Mesenchymal stem cell (in vitro differentiated cells and primary cell): ENCODE data around the gene ZC3H7B.

Source experiments
- DNase-seq: peaks from one replicate; pipeline ENCODE4 v3.0.0-alpha.2; 2013
- H2AFZ ChIP-seq: one replicate; pipeline ENCODE4 v1.6.1; 2013; ENCODE audit warnings: low read depth, mild to moderate bottlenecking, control low read depth, inconsistent platforms, low read length, moderate library complexity
- H2AK5ac ChIP-seq: 2 replicates; pipeline ENCODE4 v1.6.1; 2013; ENCODE audit warnings: low read length, moderate library complexity, mild to moderate bottlenecking, inconsistent platforms; ENCODE audit not compliant: severe bottlenecking
- H2BK120ac ChIP-seq: one replicate; pipeline ENCODE4 v1.6.1; 2013; ENCODE audit warnings: low read depth, mild to moderate bottlenecking, inconsistent platforms, low read length, moderate library complexity
- H2BK12ac ChIP-seq, 2 experiments: one replicate each; pipeline ENCODE4 v1.6.1; 2013; ENCODE audit warnings: inconsistent platforms in 2 of 2, low read length in 2 of 2, mild to moderate bottlenecking in 2 of 2, moderate library complexity in 2 of 2, control low read depth in 1 of 2
- H2BK15ac ChIP-seq: one replicate; pipeline ENCODE4 v1.6.1; 2013; ENCODE audit warnings: mild to moderate bottlenecking, low read depth, inconsistent platforms; ENCODE audit not compliant: poor library complexity, severe bottlenecking
- H2BK5ac ChIP-seq: 2 replicates; pipeline ENCODE4 v1.6.1; 2013; ENCODE audit warnings: low read depth, mild to moderate bottlenecking, low read length, control low read depth, inconsistent platforms; ENCODE audit not compliant: poor library complexity, severe bottlenecking
- H3K14ac ChIP-seq, 2 experiments: one replicate each; pipeline ENCODE4 v1.6.1; 2013; ENCODE audit warnings: inconsistent platforms in 2 of 2, low read length in 2 of 2, control low read depth in 1 of 2, mild to moderate bottlenecking in 1 of 2, moderate library complexity in 1 of 2
- H3K18ac ChIP-seq, 2 experiments: one replicate each; pipeline ENCODE4 v1.6.1; 2013; ENCODE audit warnings: inconsistent platforms in 2 of 2, low read length in 2 of 2, control low read depth in 1 of 2, low read depth in 1 of 2, mild to moderate bottlenecking in 1 of 2
- H3K23ac ChIP-seq, 2 experiments: one replicate each; pipeline ENCODE4 v1.6.1; 2013; ENCODE audit warnings: inconsistent platforms in 2 of 2, low read length in 2 of 2, mild to moderate bottlenecking in 2 of 2, moderate library complexity in 2 of 2, control low read depth in 1 of 2
- H3K27ac ChIP-seq: 2 replicates; pipeline ENCODE4 v1.5.1; 2013; ENCODE audit warnings: mild to moderate bottlenecking, moderate library complexity, low read length, control low read depth, inconsistent platforms; ENCODE audit not compliant: poor library complexity, severe bottlenecking
- H3K27me3 ChIP-seq, 2 experiments: 2 replicates each; pipeline versions ENCODE4 v1.6.1 to v1.7.0; 2013; ENCODE audit warnings: low read length in 2 of 2, mild to moderate bottlenecking in 2 of 2, moderate library complexity in 2 of 2, control low read depth in 1 of 2, inconsistent platforms in 1 of 2; ENCODE audit not compliant: control insufficient read depth in 1 of 2, insufficient read depth in 1 of 2
- H3K36me3 ChIP-seq, 2 experiments: 2 replicates each; pipeline versions ENCODE4 v1.6.1 to v1.7.0; 2013; ENCODE audit warnings: low read length in 2 of 2, control low read depth in 1 of 2, inconsistent platforms in 1 of 2, low read depth in 1 of 2, mild to moderate bottlenecking in 1 of 2; ENCODE audit not compliant: insufficient read depth in 2 of 2, control insufficient read depth in 1 of 2
- H3K4ac ChIP-seq, 2 experiments: one replicate each; pipeline ENCODE4 v1.6.1; 2013; ENCODE audit warnings: inconsistent platforms in 2 of 2, low read length in 2 of 2, mild to moderate bottlenecking in 2 of 2, moderate library complexity in 2 of 2, control low read depth in 1 of 2, low read depth in 1 of 2
- H3K4me1 ChIP-seq: 2 replicates; pipeline ENCODE4 v1.6.1; 2013; ENCODE audit warnings: low read depth, low read length, control low read depth; ENCODE audit not compliant: control insufficient read depth, insufficient read depth
- H3K4me2 ChIP-seq: 2 replicates; pipeline ENCODE4 v1.6.1; 2013; ENCODE audit warnings: low read length, mild to moderate bottlenecking, inconsistent platforms; ENCODE audit not compliant: poor library complexity, severe bottlenecking
- H3K4me3 ChIP-seq, 2 experiments: 2 replicates each; pipeline versions ENCODE4 v1.5.1 to v1.7.0; 2013; ENCODE audit warnings: low read length in 2 of 2, mild to moderate bottlenecking in 2 of 2, control low read depth in 1 of 2, low read depth in 1 of 2; ENCODE audit not compliant: insufficient read depth in 1 of 2
- H3K79me1 ChIP-seq: replicated peaks from 2 replicates; pipeline ENCODE4 v1.6.1; 2013; ENCODE audit warnings: mild to moderate bottlenecking, control low read depth, low read length, inconsistent platforms; ENCODE audit not compliant: poor library complexity, severe bottlenecking
- H3K9ac ChIP-seq: 2 replicates; pipeline ENCODE4 v1.7.0; 2013; ENCODE audit warnings: mild to moderate bottlenecking, low read length, moderate library complexity
- H3K9me3 ChIP-seq: 2 replicates; pipeline ENCODE4 v1.7.0; 2013; ENCODE audit warnings: mild to moderate bottlenecking, low read length; ENCODE audit not compliant: control insufficient read depth
- H4K8ac ChIP-seq: one replicate; pipeline ENCODE4 v1.6.1; 2013; ENCODE audit warnings: inconsistent platforms, mild to moderate bottlenecking, low read length, moderate library complexity
- H4K91ac ChIP-seq: one replicate; pipeline ENCODE4 v1.6.1; 2013; ENCODE audit warnings: mild to moderate bottlenecking, low read length, inconsistent platforms
- WGBS: methylation state at CpG from one replicate; pipeline ENCODE4 v1.1.7; 2013; ENCODE audit warnings: mixed read lengths; 5-methylcytosine and 5-hydroxymethylcytosine counted together

The ZC3H7B gene

DNA sequence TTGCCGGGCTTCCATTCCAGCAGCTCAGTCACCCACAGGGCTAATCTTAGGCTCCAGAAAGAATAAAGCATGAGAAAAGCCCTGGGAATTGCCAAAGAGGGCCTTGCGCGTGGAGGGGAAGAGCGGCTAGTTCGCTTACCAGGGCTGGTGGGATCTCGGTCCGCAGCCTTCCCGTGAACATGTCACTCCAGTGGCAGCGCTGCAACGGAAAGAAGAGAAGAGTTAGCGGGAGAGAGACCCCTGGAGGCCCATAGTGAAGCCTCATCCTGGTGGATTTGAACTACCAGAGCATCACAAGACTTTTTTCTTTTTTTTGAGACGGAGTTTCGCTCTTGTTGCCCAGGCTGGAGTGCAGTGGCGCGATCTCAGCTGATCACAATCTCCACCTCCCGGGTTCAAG lies 33.4 kb upstream of the ZC3H7B start:
- Histone ChIP-seq H3K4me3 (no peak overlapping the region), H2AFZ (no peak overlapping the region), H3K4me1 (peaks cover 9% of the 10 kb centered on the region), H3K4me2 (no peak overlapping the region), H3K23ac (no peak overlapping the region), H3K79me1 (peaks cover 41% of the 10 kb centered on the region), H2BK120ac (no peak overlapping the region), H3K36me3 (peaks cover 80 to 83% of the 10 kb centered on the region in 2 experiments), H3K27ac (no peak overlapping the region), H2BK5ac (no peak overlapping the region), H3K27me3 (no peaks in the 10 kb centered on the region), H4K8ac (no peak overlapping the region), H3K4ac (no peak overlapping the region), H2BK12ac (no peak overlapping the region), H3K9me3 (no peaks in the 10 kb centered on the region), H2BK15ac (no peak overlapping the region), H3K18ac (no peak overlapping the region), H4K91ac (no peak overlapping the region), H3K14ac (no peak overlapping the region), H2AK5ac (no peak overlapping the region), H3K9ac (no peak overlapping the region)
- WGBS: 98% methylated on average over 16 of the region's 16 CpGs
- no peak for DNase-seq

DNA sequence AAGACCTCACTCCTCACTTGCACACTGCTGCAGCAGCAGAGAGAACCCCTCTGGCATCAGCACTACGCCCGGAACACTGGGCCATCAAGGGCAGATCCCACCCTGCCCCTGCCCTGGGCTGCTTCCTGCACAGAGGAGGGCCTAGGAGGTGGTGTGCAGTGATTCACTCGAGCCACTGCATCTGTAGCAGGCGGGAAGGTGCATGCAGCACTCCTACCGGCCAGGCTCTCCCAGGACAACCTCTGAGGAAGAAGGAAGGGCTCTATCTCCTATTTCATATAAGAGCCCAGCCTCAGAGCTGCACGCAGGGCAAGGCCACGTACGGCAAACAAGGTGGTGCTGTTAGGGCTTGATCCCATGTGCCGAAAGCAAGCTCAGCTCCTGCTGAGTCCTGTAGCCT lies 29.5 kb upstream of the ZC3H7B start:
- DNase-seq: no peak
- 97% methylated on average over 9 of the region's 9 CpGs for WGBS
- H3K36me3 ChIP-seq: peaks cover 79 to 81% of the 10 kb centered on the region in 2 experiments
- no peak overlapping the region for H3K27ac ChIP-seq
- H3K4me1 ChIP-seq: no peaks in the 10 kb centered on the region
- no peak overlapping the region for H2BK5ac ChIP-seq
- no peak overlapping the region for H3K4me3 ChIP-seq
- H2AK5ac ChIP-seq: no peak overlapping the region
- H3K18ac ChIP-seq: no peak overlapping the region
- no peak overlapping the region for H2AFZ ChIP-seq
- H3K79me1 ChIP-seq: peaks cover 28% of the 10 kb centered on the region
- H2BK12ac ChIP-seq: no peak overlapping the region
- no peaks in the 10 kb centered on the region for H3K27me3 ChIP-seq
- H3K4ac ChIP-seq: no peak overlapping the region
- no peak overlapping the region for H2BK15ac ChIP-seq
- no peak overlapping the region for H4K8ac ChIP-seq
- H3K23ac ChIP-seq: peak overlapping the region in 1 of 2 experiments; percentile 5
- H3K14ac ChIP-seq: no peak overlapping the region
- H4K91ac ChIP-seq: no peak overlapping the region
- H2BK120ac ChIP-seq: no peak overlapping the region
- H3K4me2 ChIP-seq: no peak overlapping the region
- H3K9me3 ChIP-seq: no peaks in the 10 kb centered on the region
- H3K9ac ChIP-seq: no peak overlapping the region

DNA sequence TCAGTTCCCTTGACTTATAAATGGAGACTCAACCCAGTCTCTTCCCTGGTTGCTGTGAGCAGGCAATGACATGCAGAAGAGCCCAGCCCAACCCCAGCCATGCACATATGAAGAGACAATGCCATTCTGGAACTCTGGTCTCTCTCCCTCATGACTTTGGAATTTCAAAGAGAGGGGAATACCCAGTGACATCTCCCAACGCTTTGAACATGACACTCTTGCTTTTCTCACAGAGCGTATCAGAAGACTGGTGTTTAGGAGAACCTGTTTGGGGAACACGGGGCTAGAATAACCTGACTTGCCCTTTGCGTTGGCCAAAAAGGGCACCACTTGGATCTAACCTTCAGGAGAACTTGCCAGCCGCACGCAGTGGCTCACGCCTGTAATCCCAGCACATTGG lies 28.2 kb upstream of the ZC3H7B start:
- H3K27me3 ChIP-seq: no peaks in the 10 kb centered on the region
- H3K27ac ChIP-seq: no peak overlapping the region
- no peak overlapping the region for H3K4ac ChIP-seq
- no peak overlapping the region for H3K4me2 ChIP-seq
- H3K36me3 ChIP-seq: peaks cover 74 to 79% of the 10 kb centered on the region in 2 experiments
- no peak overlapping the region for H3K4me3 ChIP-seq
- H4K91ac ChIP-seq: no peak overlapping the region
- no peaks in the 10 kb centered on the region for H3K9me3 ChIP-seq
- H2BK120ac ChIP-seq: no peak overlapping the region
- WGBS: 99% methylated on average over 7 of the region's 7 CpGs
- no peak overlapping the region for H4K8ac ChIP-seq
- DNase-seq: no peak
- H3K4me1 ChIP-seq: no peaks in the 10 kb centered on the region
- H2BK12ac ChIP-seq: no peak overlapping the region
- H3K14ac ChIP-seq: no peak overlapping the region
- no peak overlapping the region for H2BK15ac ChIP-seq
- no peak overlapping the region for H2AK5ac ChIP-seq
- no peak overlapping the region for H3K23ac ChIP-seq
- H3K79me1 ChIP-seq: peaks cover 29% of the 10 kb centered on the region
- H3K9ac ChIP-seq: no peak overlapping the region
- H3K18ac ChIP-seq: no peak overlapping the region
- H2BK5ac ChIP-seq: no peak overlapping the region
- no peak overlapping the region for H2AFZ ChIP-seq

DNA sequence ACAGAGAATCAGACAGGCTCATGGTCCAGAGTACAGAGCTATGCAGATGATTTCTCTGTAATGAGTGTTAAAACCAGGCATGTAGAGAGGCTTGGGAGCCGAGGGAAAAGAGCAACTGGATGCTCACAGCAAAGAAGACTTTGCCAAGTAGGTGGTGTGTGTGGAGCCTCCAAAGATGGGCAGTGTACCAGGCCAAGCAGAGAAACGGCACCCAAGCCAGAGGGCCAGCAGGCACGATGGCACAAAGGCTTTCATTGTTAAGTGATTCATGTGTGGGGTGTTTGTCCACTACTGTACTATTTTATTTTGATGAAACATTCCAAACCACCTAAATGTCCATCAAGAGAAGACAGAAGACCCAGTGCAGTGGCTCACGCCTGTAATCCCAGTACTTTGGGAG lies 26.5 kb upstream of the ZC3H7B start:
- Histone ChIP-seq H3K27me3 (no peaks in the 10 kb centered on the region), H3K36me3 (peaks cover 76 to 77% of the 10 kb centered on the region in 2 experiments), H2BK15ac (no peak overlapping the region), H3K14ac (no peak overlapping the region), H2BK120ac (no peak overlapping the region), H2AK5ac (no peak overlapping the region), H3K4me1 (no peaks in the 10 kb centered on the region), H3K4me3 (no peak overlapping the region), H3K27ac (no peak overlapping the region), H4K91ac (no peak overlapping the region), H2BK12ac (no peak overlapping the region), H4K8ac (no peak overlapping the region), H3K4ac (no peak overlapping the region), H3K9ac (no peak overlapping the region), H2AFZ (no peak overlapping the region), H3K18ac (no peak overlapping the region), H3K9me3 (no peaks in the 10 kb centered on the region), H2BK5ac (no peak overlapping the region), H3K4me2 (no peak overlapping the region), H3K23ac (no peak overlapping the region), H3K79me1 (peaks cover 28% of the 10 kb centered on the region)
- 95% methylated on average over 3 of the region's 4 CpGs for WGBS
- DNase-seq: no peak
